Measurements from ENCODE around the gene COL27A1. TPM values are rescaled to one million over a fixed set of nuclear protein-coding genes. Genes with fewer than 3 reads are reported as not detected.

COL27A1 gene
- 50.0 and 62.6 TPM in 2 replicates for total RNA-seq

DNA sequence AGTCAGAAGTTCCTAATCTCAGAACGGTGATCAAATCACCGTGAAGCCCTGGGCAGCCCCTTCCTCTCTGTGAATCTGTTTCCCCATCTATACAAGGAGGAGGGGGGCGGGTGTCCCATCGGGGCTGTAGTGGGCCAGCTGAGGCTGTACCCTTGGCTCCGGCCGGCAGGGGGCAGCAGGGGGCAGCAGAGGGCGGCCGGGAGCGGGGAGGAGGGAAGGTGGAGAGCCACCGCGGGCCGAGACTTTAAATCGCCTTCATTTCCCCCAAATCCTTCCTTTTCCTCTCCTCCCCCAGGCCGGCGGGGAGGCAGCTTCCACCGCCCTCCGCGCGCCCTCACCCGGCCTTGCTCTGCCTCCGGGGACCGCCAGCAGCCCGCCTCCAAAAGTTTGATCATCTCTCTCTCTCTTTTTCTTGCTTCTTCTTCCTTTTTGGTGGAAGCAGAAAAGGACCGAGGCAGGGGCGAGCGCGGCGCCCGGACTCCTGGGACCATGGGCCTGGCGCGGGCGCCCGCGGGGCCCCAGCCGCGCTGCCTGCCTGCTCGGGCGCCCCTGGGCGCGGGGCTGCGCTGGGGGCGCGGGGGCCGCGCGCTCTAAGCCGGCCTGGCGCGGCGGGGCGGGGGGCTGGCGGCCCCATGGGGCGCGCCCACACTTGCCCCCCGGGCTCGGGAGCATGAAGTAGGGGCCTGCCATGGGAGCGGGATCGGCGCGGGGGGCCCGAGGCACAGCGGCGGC, at the start of gene COL27A1:
TSS of gene COL27A1 (plus strand) at position 275 of the 732 bp plus-strand sequence. CDS start at position 689, 414 bp downstream.

DNA sequence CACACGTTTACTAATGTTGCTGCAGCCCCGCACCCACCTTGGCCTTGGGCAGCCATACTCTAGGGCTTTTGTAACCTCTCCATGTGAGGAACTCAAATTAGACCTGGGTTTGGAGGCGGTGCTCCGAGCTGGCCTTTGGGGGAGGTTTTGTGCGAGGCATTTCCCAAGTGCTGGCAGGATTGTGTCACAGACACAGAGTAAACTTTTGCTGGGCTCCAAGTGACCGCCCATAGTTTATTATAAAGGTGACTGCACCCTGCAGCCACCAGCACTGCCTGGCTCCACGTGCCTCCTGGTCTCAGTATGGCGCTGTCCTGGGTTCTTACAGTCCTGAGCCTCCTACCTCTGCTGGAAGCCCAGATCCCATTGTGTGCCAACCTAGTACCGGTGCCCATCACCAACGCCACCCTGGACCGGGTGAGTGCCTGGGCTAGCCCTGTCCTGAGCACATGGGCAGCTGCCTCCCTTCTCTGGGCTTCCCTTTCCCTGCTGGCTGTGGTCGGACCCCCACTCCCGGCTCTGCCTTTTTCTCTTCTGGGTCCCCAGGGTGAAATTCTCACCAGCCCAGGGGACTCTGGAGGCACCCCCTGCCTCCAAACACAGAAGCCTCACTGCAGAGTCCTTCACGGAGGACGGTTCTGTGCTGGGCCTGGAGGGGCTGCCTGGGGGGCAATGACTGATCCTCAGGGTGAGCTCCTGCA, 167.6 kb downstream of the COL27A1 start, which contains the start of gene ORM1:
TSS of gene ORM1 (plus strand) at position 268 of the 701 bp plus-strand sequence. CDS start at position 304, 36 bp downstream.

DNA sequence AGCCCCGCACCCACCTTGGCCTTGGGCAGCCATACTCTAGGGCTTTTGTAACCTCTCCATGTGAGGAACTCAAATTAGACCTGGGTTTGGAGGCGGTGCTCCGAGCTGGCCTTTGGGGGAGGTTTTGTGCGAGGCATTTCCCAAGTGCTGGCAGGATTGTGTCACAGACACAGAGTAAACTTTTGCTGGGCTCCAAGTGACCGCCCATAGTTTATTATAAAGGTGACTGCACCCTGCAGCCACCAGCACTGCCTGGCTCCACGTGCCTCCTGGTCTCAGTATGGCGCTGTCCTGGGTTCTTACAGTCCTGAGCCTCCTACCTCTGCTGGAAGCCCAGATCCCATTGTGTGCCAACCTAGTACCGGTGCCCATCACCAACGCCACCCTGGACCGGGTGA, 174.3 kb downstream of the COL27A1 start, which contains the start of gene ORM2:
TSS of gene ORM2 (plus strand) at position 245 of the 398 bp plus-strand sequence. CDS start at position 281, 36 bp downstream.

Small RNA genes lying within 50 kb of the gene (small RNA-seq; reads per million reads assigned to genes)
- 8,469 reads per million, percentile 100 among the genes with 10 or more reads in this experiment for gene MIR455

Other genes with a start within 250 kb of the COL27A1 start
- 0.12 and 0.16 TPM in 2 replicates for gene AMBP, start 77.2 kb upstream of the COL27A1 start, total RNA-seq
- under 0.01 and 0.12 TPM in 2 replicates for gene KIF12, start 56.2 kb upstream of the COL27A1 start, total RNA-seq
- not detected in 2 replicates for gene ORM1, start 167.6 kb downstream of the COL27A1 start, total RNA-seq
- not detected in 2 replicates for gene ORM2, start 174.3 kb downstream of the COL27A1 start, total RNA-seq
- 20.8 and 34.1 TPM in 2 replicates for gene AKNA, start 232.4 kb downstream of the COL27A1 start, total RNA-seq